ACHN (cell line): Measurements from ENCODE around the gene ALDH2.
A peak's percentile ranks its signal among the peaks of the same experiment; 100 is the strongest.

Source experiments
- DNase-seq: peaks from one replicate; pipeline ENCODE4 v3.0.0-alpha.2; 2015
- in situ Hi-C: cut with HindIII; loops from 2 replicates; pipeline ENCODE4 v1.10.0; 2017; ENCODE audit warnings: low sequenced_read_pairs, low pct_ligation_motif_present, low pct_unique_long_range_greater_than_20kb

ALDH2 gene

GRCh38 chr12:111780166-111780565 is 13.4 kb downstream of the ALDH2 start:
- DNase-seq, result no peak
- in situ Hi-C loops, result no loop called here

GRCh38 chr12:111780615-111781014 is 13.9 kb downstream of the ALDH2 start:
- in situ Hi-C loops, result no loop called here
- DNase-seq, result no peak

GRCh38 chr12:111781085-111781658 is 14.4 kb downstream of the ALDH2 start:
- in situ Hi-C loops, result no loop called here
- DNase-seq, result no peak

GRCh38 chr12:111783046-111783445 is 16.3 kb downstream of the ALDH2 start:
- in situ Hi-C loops, result no loop called here
- DNase-seq, result no peak

- in situ Hi-C loops, result no loop called here
- no peak for DNase-seq
Measured at GRCh38 chr12:111784953-111785352, 18.2 kb downstream of the ALDH2 start.

- in situ Hi-C loops, result no loop called here
- DNase-seq, result no peak
Measured at GRCh38 chr12:111785651-111786050, 18.9 kb downstream of the ALDH2 start.

- peak; percentile 54 for DNase-seq
- in situ Hi-C loops, result no loop called here
Measured at GRCh38 chr12:111788178-111788654, 21.5 kb downstream of the ALDH2 start.

- in situ Hi-C loops, result no loop called here
- DNase-seq, result no peak
Measured at GRCh38 chr12:111789779-111790178, 23.0 kb downstream of the ALDH2 start.

- in situ Hi-C loops, result no loop called here
Measured at GRCh38 chr12:111791507-111791906, 24.8 kb downstream of the ALDH2 start.

GRCh38 chr12:111792155-111792855 is 25.6 kb downstream of the ALDH2 start:
- peak; percentile 67 for DNase-seq
- in situ Hi-C loops, result no loop called here

More at GRCh38 chr12:111791507-111791906, 24.8 kb downstream of the ALDH2 start:
- peak; percentile 90 for DNase-seq

- in situ Hi-C loops, result no loop called here
- DNase-seq, result no peak
Measured at GRCh38 chr12:111792856-111793235, 26.1 kb downstream of the ALDH2 start.

GRCh38 chr12:111798182-111798581 is 31.4 kb downstream of the ALDH2 start:
- DNase-seq, result no peak
- in situ Hi-C loops, result no loop called here

GRCh38 chr12:111799758-111800157 is 33.0 kb downstream of the ALDH2 start:
- in situ Hi-C loops, result no loop called here
- no peak for DNase-seq

- no peak for DNase-seq
- in situ Hi-C loops, result no loop called here
Measured at GRCh38 chr12:111803038-111803626, 36.4 kb downstream of the ALDH2 start.

- in situ Hi-C loops, result no loop called here
- no peak for DNase-seq
Measured at GRCh38 chr12:111803851-111804250, 37.1 kb downstream of the ALDH2 start.

- DNase-seq, result no peak
- in situ Hi-C loops, result no loop called here
Measured at GRCh38 chr12:111806304-111806703, 39.6 kb downstream of the ALDH2 start.

- in situ Hi-C loops, result no loop called here
- DNase-seq, result no peak
Measured at GRCh38 chr12:111807232-111807631, 40.5 kb downstream of the ALDH2 start.

GRCh38 chr12:111812881-111813741 is 46.4 kb downstream of the ALDH2 start:
- in situ Hi-C loops, result no loop called here
- peak; percentile 91 for DNase-seq

- in situ Hi-C loops, result no loop called here
- no peak for DNase-seq
Measured at GRCh38 chr12:111816065-111816615, 49.4 kb downstream of the ALDH2 start.
